Upper lobe of right lung (tissue), 1 donor: ENCODE measurements around the gene DCAF4L1. TPM values are rescaled to one million over a fixed set of nuclear protein-coding genes. Genes with fewer than 3 reads are reported as not detected.

Experiments
- ATAC-seq: fragments of 200-7000 bp; cut with Tn5 transposase; one replicate; pipeline ENCODE4 v1.9.1; 2020; ENCODE audit warnings: mild to moderate bottlenecking, moderate library complexity
- DNase-seq: peaks from one replicate; pipeline ENCODE4 v3.0.0-alpha.2; 2020
- H3K27ac ChIP-seq: fragments of 200-600 bp; one replicate; pipeline ENCODE4 v1.8.0; 2022
- H3K27me3 ChIP-seq: fragments of 200-600 bp; one replicate; pipeline ENCODE4 v1.8.0; 2022; ENCODE audit warnings: mild to moderate bottlenecking
- H3K36me3 ChIP-seq: fragments of 200-600 bp; one replicate; pipeline ENCODE4 v1.8.0; 2022
- H3K4me1 ChIP-seq: fragments of 200-600 bp; one replicate; pipeline ENCODE4 v1.8.0; 2022
- H3K4me3 ChIP-seq: fragments of 200-600 bp; one replicate; pipeline ENCODE4 v1.8.0; 2022; ENCODE audit warnings: mild to moderate bottlenecking
- H3K9me3 ChIP-seq: fragments of 200-600 bp; one replicate; pipeline ENCODE4 v1.8.0; 2022
- intact Hi-C: fragments of 100-400 bp; cut with DNase I; formaldehyde crosslinking; loops from one replicate; pipeline ENCODE4 v1.11.0; 2022
- total RNA-seq: library from RNA; stranded (reverse); fragmentation: NEBNext Ultra II Directional; extraction: Animal tissue kit (Norgen Biotek cat#: 25700); gene quantifications from one replicate; pipeline ENCODE4 v1.2.1, GENCODE V29; 2021
- TF ChIP-seq, protein P1 (sequence below): fragments of 200-600 bp; IDR thresholded peaks from one replicate; pipeline ENCODE4 v1.8.0; 2022; ENCODE audit warnings: antibody characterized with exemption
- donor health status: DM: no; HTN: yes; CAD: no; lungs with severe emphysema.

The DCAF4L1 gene
- total RNA-seq, 1 donor from 2014 or later = 0.38 TPM

DNA sequence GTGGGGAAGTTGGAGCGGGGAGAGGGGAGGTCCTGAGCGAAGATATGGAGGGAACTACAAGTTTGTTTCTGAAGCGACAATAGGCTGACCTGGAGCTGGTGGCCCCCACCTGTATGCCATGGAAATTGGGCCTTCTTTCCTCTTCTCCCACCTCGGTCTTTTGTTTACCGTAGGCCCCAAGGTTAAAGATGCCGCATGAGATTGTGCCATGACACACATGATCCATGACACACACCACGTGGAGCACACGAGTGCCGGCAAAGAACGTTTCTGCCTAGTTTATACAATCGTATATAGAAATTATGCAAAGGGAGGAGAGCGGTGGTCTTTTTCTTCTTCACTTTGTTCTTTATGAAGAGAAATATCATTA lies 45.9 kb upstream of the DCAF4L1 start:
- DNase-seq (no peak), ATAC-seq (peak; percentile 21)
- intact Hi-C loops = no loop called here
- no peaks in the 10 kb centered on the region for H3K27me3 ChIP-seq
- peak overlapping the region; percentile 90 for H3K27ac ChIP-seq
- TF ChIP-seq, protein P1, sequence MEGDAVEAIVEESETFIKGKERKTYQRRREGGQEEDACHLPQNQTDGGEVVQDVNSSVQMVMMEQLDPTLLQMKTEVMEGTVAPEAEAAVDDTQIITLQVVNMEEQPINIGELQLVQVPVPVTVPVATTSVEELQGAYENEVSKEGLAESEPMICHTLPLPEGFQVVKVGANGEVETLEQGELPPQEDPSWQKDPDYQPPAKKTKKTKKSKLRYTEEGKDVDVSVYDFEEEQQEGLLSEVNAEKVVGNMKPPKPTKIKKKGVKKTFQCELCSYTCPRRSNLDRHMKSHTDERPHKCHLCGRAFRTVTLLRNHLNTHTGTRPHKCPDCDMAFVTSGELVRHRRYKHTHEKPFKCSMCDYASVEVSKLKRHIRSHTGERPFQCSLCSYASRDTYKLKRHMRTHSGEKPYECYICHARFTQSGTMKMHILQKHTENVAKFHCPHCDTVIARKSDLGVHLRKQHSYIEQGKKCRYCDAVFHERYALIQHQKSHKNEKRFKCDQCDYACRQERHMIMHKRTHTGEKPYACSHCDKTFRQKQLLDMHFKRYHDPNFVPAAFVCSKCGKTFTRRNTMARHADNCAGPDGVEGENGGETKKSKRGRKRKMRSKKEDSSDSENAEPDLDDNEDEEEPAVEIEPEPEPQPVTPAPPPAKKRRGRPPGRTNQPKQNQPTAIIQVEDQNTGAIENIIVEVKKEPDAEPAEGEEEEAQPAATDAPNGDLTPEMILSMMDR = no peak
- H3K36me3 ChIP-seq = peaks cover 22% of the 10 kb centered on the region
- peaks cover 29% of the 10 kb centered on the region for H3K4me1 ChIP-seq
- peak overlapping the region; percentile 96 for H3K4me3 ChIP-seq
- no peaks in the 10 kb centered on the region for H3K9me3 ChIP-seq

- H3K4me3 ChIP-seq = no peak overlapping the region
- ATAC-seq (peak; percentile 11), DNase-seq (no peak)
- no peaks in the 10 kb centered on the region for H3K9me3 ChIP-seq
- H3K4me1 ChIP-seq = peaks cover 29% of the 10 kb centered on the region
- H3K27me3 ChIP-seq = no peaks in the 10 kb centered on the region
- H3K27ac ChIP-seq = no peak overlapping the region
- intact Hi-C loops = no loop called here
- TF ChIP-seq, protein P1 = no peak
- H3K36me3 ChIP-seq = peaks cover 54% of the 10 kb centered on the region
Observed at GRCh38 chr4:41939016-41939626, 42.4 kb upstream of the DCAF4L1 start.

DNA sequence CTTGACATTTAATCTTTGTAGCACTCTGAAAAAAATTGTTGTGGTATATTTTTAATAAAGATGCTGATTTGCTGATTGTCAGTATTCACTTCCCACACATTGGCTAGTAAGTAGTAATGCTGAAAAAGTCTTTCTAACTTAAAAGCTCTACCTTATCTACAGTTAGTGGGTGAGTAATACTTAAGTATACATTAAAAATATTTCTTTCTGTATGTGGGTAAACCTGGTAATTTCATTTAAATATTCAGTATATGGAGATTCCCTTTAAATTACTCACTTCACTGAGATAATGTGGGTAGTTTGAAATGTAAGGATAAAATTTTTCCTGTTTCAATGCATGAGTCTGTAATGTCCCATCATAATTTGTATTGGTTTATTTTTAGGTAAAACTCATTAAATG lies 40.7 kb upstream of the DCAF4L1 start:
- H3K27ac ChIP-seq = no peak overlapping the region
- DNase-seq (no peak), ATAC-seq (no peak)
- intact Hi-C loops = no loop called here
- H3K4me1 ChIP-seq = peaks cover 27% of the 10 kb centered on the region
- H3K27me3 ChIP-seq = no peaks in the 10 kb centered on the region
- H3K9me3 ChIP-seq = no peaks in the 10 kb centered on the region
- TF ChIP-seq, protein P1 = no peak
- no peak overlapping the region for H3K4me3 ChIP-seq
- peaks cover 71% of the 10 kb centered on the region for H3K36me3 ChIP-seq

DNA sequence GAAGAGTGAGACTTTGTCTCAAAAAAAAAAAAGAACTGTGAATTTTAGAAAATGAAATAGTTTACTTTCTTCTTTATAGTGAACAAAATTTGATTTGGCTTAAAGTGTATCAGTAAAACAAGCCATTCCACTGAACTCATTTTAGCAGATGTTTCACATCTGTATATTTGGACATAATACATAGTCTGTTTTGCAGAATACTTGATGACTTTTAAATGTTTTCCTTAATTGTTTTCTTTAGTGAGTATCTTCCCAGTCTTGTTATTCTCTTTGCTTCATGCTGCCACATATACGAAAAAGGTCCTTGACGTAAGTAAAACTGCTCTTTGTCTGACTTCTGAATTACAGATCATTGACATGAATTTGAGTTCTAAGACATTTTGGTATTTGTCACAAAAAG lies 38.0 kb upstream of the DCAF4L1 start:
- no peak for DNase-seq
- intact Hi-C loops = no loop called here

DNA sequence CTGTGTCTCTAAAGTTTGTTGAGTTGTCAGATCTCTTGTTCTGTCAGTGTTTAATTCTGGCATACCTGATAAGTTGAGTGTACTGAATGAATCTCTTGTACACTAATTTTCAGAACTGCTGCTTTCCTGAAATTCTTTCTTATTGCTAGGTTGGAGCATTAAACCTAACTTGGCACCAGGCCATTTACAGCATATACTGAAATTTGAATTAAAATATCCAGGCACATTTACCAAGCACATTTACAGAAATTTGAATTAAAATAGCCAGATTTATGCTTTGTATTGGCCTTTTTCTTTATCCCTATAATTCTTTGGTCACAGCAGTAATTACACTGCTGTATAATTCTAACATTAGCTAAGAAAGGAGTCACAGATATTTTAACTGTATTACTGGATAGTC lies 37.5 kb upstream of the DCAF4L1 start:
- intact Hi-C loops = no loop called here
- no peaks in the 10 kb centered on the region for H3K9me3 ChIP-seq
- TF ChIP-seq, protein P1 = no peak
- DNase-seq (no peak), ATAC-seq (no peak)
- no peaks in the 10 kb centered on the region for H3K27me3 ChIP-seq
- no peak overlapping the region for H3K4me3 ChIP-seq
- peaks cover 80% of the 10 kb centered on the region for H3K36me3 ChIP-seq
- H3K27ac ChIP-seq = no peak overlapping the region
- H3K4me1 ChIP-seq = peaks cover 3% of the 10 kb centered on the region

More for the DNA sequence above, 38.0 kb upstream of the DCAF4L1 start:
- no peak for ATAC-seq
- H3K27me3 ChIP-seq = no peaks in the 10 kb centered on the region
- H3K4me3 ChIP-seq = no peak overlapping the region
- H3K9me3 ChIP-seq = no peaks in the 10 kb centered on the region
- H3K27ac ChIP-seq = no peak overlapping the region
- H3K36me3 ChIP-seq = peaks cover 84% of the 10 kb centered on the region
- TF ChIP-seq, protein P1 = no peak
- peaks cover 8% of the 10 kb centered on the region for H3K4me1 ChIP-seq

DNA sequence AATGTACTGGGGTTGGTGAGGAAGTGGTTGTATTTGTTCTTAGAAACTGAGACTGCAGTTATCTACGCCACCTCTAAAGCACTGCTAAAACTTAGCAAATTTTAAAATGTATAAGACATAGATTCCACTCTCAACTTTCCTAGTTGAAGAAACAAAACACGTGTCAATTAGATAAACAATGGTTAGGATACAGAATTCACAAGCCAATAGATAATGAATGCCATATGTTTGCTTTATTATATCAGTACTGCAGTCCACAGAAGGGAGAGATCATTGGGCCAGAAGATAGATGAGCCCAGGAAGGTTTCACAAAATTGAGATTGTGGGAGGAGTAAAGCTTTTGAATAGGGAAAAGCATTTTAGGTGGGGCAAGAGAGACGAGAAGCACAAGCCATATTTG lies 32.0 kb upstream of the DCAF4L1 start:
- peaks cover 80% of the 10 kb centered on the region for H3K36me3 ChIP-seq

More for the DNA sequence above, 32.0 kb upstream of the DCAF4L1 start:
- intact Hi-C loops = no loop called here
- no peaks in the 10 kb centered on the region for H3K4me1 ChIP-seq
- TF ChIP-seq, protein P1 = no peak
- ATAC-seq (no peak), DNase-seq (no peak)
- no peak overlapping the region for H3K4me3 ChIP-seq
- H3K27ac ChIP-seq = no peak overlapping the region
- H3K9me3 ChIP-seq = no peaks in the 10 kb centered on the region
- H3K27me3 ChIP-seq = no peaks in the 10 kb centered on the region
